HepG2 (cell line): ENCODE data around the gene PLBD1. TPM values are rescaled to one million over a fixed set of nuclear protein-coding genes. Genes with fewer than 3 reads are reported as not detected.

Experiments used
- ATAC-seq: fragments of 200-7000 bp; cut with Tn5 transposase; 3 replicates; pipeline ENCODE4 v1.9.1; 2020; ENCODE audit warnings: mild to moderate bottlenecking, moderate library complexity
- BruUV-seq: library from RNA; stranded (reverse); fragments of 400-500 nt; replicated peaks from 2 replicates; lab custom pipeline; 2021; lab: Mats Ljungman, UMichigan
- CTCF ChIA-PET: fragments of 300-600 bp; formaldehyde crosslinking; extraction: SDS; loops from one replicate; lab custom pipeline; 2021; ENCODE audit warnings: low total read pairs, inconsistent platforms, low intra/inter-chr PET ratio; lab: Yijun Ruan, JAX
- POLR2A ChIA-PET: fragments of 350-600 bp; sonication (Branson Sonifier 250); formaldehyde crosslinking; loops from one replicate; lab custom pipeline; 2020; ENCODE audit warnings: antibody characterized with exemption, inconsistent platforms; lab: Yijun Ruan, JAX
- DNase-seq: peaks from one replicate; pipeline ENCODE4 v3.0.0-alpha.2; 2015; ENCODE audit warnings: low spot score
- FAIRE-seq: peaks from 3 replicates; lab custom pipeline; 2011; peaks lifted over from hg19 to GRCh38; lab: Jason Lieb, UNC
- H2AFZ ChIP-seq: one replicate; pipeline ENCODE4 v1.6.1; 2011; ENCODE audit warnings: low read length, inconsistent platforms
- H3K27ac ChIP-seq: fragments of 300-600 bp; 3 replicates; pipeline ENCODE4 v1.8.0; 2011; ENCODE audit warnings: mixed run types, mild to moderate bottlenecking, mixed read lengths, low read length, inconsistent platforms; ENCODE audit not compliant: insufficient read depth; ENCODE audit errors: extremely low read length
- H3K27me3 ChIP-seq, 2 experiments: fragments of 200-600 bp in 1 of 2; 2 replicates in 1 of 2; 3 replicates in 1 of 2; pipeline versions ENCODE4 v1.6.0 to v1.8.0; 2011; ENCODE audit warnings: low read length in 2 of 2, mild to moderate bottlenecking in 2 of 2, moderate library complexity in 2 of 2, inconsistent platforms in 1 of 2; ENCODE audit not compliant: insufficient read depth in 2 of 2, control insufficient read depth in 1 of 2
- H3K36me3 ChIP-seq, 2 experiments: fragments of 200-600 bp in 1 of 2; replicated peaks in 1 of 2; 2 replicates in 1 of 2; 3 replicates in 1 of 2; pipeline versions ENCODE4 v1.5.1 to v1.8.0; 2011; ENCODE audit warnings: low read length in 2 of 2, inconsistent platforms in 1 of 2; ENCODE audit not compliant: insufficient read depth in 2 of 2, control insufficient read depth in 1 of 2
- H3K4me1 ChIP-seq: 2 replicates; pipeline ENCODE4 v1.5.1; 2012; ENCODE audit warnings: low read length, inconsistent platforms; ENCODE audit not compliant: insufficient read depth
- H3K4me2 ChIP-seq: 2 replicates; pipeline ENCODE4 v1.6.0; 2011; ENCODE audit warnings: low read depth, low read length, inconsistent platforms
- H3K4me3 ChIP-seq, 3 experiments: fragments of 200-600 bp in 1 of 3; sonication (generic), shearing (Covaris generic) in 1 of 3; replicated peaks in 1 of 3; 2 replicates each; pipeline ENCODE4 v1.5.1; 2011 to 2016; ENCODE audit warnings: low read length in 3 of 3, inconsistent platforms in 2 of 3, low read depth in 2 of 3, mild to moderate bottlenecking in 2 of 3, control low read depth in 1 of 3, mixed read lengths in 1 of 3; ENCODE audit not compliant: insufficient read depth in 1 of 3
- H3K79me2 ChIP-seq: one replicate; pipeline ENCODE4 v1.6.1; 2011; ENCODE audit warnings: low read length, inconsistent platforms; ENCODE audit not compliant: insufficient read depth
- H3K9ac ChIP-seq: 2 replicates; pipeline ENCODE4 v1.6.0; 2011; ENCODE audit warnings: mild to moderate bottlenecking, low read depth, low read length, inconsistent platforms; ENCODE audit not compliant: insufficient read depth
- H3K9me3 ChIP-seq: 2 replicates; pipeline ENCODE4 v1.5.1; 2012; ENCODE audit warnings: mild to moderate bottlenecking, low read length
- H4K20me1 ChIP-seq: 2 replicates; pipeline ENCODE4 v1.6.0; 2011; ENCODE audit warnings: inconsistent platforms, mild to moderate bottlenecking, low read length, moderate library complexity; ENCODE audit not compliant: insufficient read depth
- KDM6A ChIP-seq: IDR thresholded peaks from 2 replicates; pipeline ENCODE4 v1.6.1; 2016; ENCODE audit warnings: low read depth
- MEIS2 ChIP-seq: sonication (generic); formaldehyde crosslinking; IDR thresholded peaks from 2 replicates; pipeline ENCODE4 v1.9.0; 2021; ENCODE audit warnings: mild to moderate bottlenecking, missing genetic modification reagents
- RELA ChIP-seq: sonication (generic); formaldehyde crosslinking; IDR thresholded peaks from 2 replicates; pipeline ENCODE4 v1.4.0; 2020; ENCODE audit warnings: missing genetic modification reagents
- SAP130 ChIP-seq: IDR thresholded peaks from 2 replicates; pipeline ENCODE4 v1.6.1; 2016; ENCODE audit warnings: low read depth
- ZNF275 ChIP-seq: sonication (generic); formaldehyde crosslinking; IDR thresholded peaks from 2 replicates; pipeline ENCODE4 v1.8.0; 2022; ENCODE audit warnings: missing genetic modification reagents, mild to moderate bottlenecking, inconsistent platforms, borderline replicate concordance
- WGBS: methylation state at CpG from one replicate; pipeline ENCODE4 v1.1.6; 2017; ENCODE audit warnings: low lambda C conversion rate; 5-methylcytosine and 5-hydroxymethylcytosine counted together
- in situ Hi-C: cut with HindIII; loops from 2 replicates; pipeline ENCODE4 v1.10.0; 2017; ENCODE audit warnings: low pct_unique_long_range_greater_than_20kb; ENCODE audit not compliant: extremely low pct_ligation_motif_present
- intact Hi-C: fragments of 100-400 bp; cut with micrococcal nuclease; formaldehyde crosslinking; loops from one replicate; pipeline ENCODE4 v1.10.0; 2022; ENCODE audit not compliant: unreplicated experiment
- polyA plus RNA-seq, 8 experiments: library from polyadenylated mRNA; depleted of rRNA in 3 of 8; stranded (reverse) in 7 of 8; unstranded in 1 of 8; fragments of >200 nt; fragmentation: Illumina TruSeq in 4 of 8; extraction: Trizol in 4 of 8; gene quantifications; 2 replicates each; pipeline versions ENCODE4 v1.2.1 to v1.2.3, GENCODE V29; 2011 to 2016; ENCODE audit warnings: low read depth in 4 of 8, missing spikeins in 1 of 8, mixed read lengths in 1 of 8; ENCODE audit not compliant: insufficient read depth in 1 of 8
- total RNA-seq, 5 experiments: library from RNA; depleted of rRNA; stranded (reverse); fragments of >200 nt; fragmentation: Illumina TruSeq; extraction: Trizol; gene quantifications; 2 replicates each; pipeline ENCODE4 v1.2.3, GENCODE V29; 2016; ENCODE audit warnings: low read depth in 1 of 5
- TF ChIP-seq, protein P1 (sequence below): sonication (generic); formaldehyde crosslinking; IDR thresholded peaks from 2 replicates; pipeline ENCODE4 v1.4.0; 2020; ENCODE audit warnings: missing genetic modification reagents

The PLBD1 gene
- total and polyA plus RNA-seq, 2 of the 13 experiments (the other 11 are each of a cell fraction or from before 2014, with no cell fraction given): not detected

- FAIRE-seq: no peak
- POLR2A ChIA-PET: no interaction called here
- no peaks in the 10 kb centered on the region; a peak in 1 of 5 replicates for H3K27me3 ChIP-seq
- 76% methylated on average over 6 of the region's 6 CpGs for WGBS
- no peaks in the 10 kb centered on the region for H4K20me1 ChIP-seq
- H3K27ac ChIP-seq: no peak overlapping the region
- no peak overlapping the region for H3K4me2 ChIP-seq
- in situ Hi-C loops: no loop called here
- TF ChIP-seq, protein P1, sequence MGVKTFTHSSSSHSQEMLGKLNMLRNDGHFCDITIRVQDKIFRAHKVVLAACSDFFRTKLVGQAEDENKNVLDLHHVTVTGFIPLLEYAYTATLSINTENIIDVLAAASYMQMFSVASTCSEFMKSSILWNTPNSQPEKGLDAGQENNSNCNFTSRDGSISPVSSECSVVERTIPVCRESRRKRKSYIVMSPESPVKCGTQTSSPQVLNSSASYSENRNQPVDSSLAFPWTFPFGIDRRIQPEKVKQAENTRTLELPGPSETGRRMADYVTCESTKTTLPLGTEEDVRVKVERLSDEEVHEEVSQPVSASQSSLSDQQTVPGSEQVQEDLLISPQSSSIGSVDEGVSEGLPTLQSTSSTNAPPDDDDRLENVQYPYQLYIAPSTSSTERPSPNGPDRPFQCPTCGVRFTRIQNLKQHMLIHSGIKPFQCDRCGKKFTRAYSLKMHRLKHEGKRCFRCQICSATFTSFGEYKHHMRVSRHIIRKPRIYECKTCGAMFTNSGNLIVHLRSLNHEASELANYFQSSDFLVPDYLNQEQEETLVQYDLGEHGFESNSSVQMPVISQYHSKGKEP (CRISPR knock-in tag): no peak
- no peak for TF ChIP-seq KDM6A
- no peak for TF ChIP-seq MEIS2
- no peak for TF ChIP-seq ZNF275 (CRISPR knock-in tag)
- no peak for TF ChIP-seq SAP130 (CRISPR knock-in tag)
- TF ChIP-seq RELA (CRISPR knock-in tag): no peak
- intact Hi-C loops: no loop called here
- no peak for DNase-seq
- no peaks in the 10 kb centered on the region for H3K36me3 ChIP-seq
- CTCF ChIA-PET: no interaction called here
- H3K79me2 ChIP-seq: no peaks in the 10 kb centered on the region
- no peaks in the 10 kb centered on the region for H3K9me3 ChIP-seq
- no peaks in the 10 kb centered on the region for H3K4me1 ChIP-seq
- BruUV-seq: no TSS peak
- H3K9ac ChIP-seq: no peak overlapping the region
- ATAC-seq: no peak
- H2AFZ ChIP-seq: no peak overlapping the region
- no peak overlapping the region for H3K4me3 ChIP-seq
Measured at GRCh38 chr12:14505626-14506596, 61.8 kb downstream of the PLBD1 start.
